GM12891 (cell line): ENCODE results near the gene STYXL1.
"Not testable (repeated sequence)": the region's sequence is repeated elsewhere in the genome, so short reads cannot be mapped to it uniquely, and the experiment has no call there.

Experiments
- DNase-seq: peaks from one replicate; pipeline ENCODE4 v3.0.0; 2011; ENCODE audit warnings: low spot score; ENCODE audit not compliant: insufficient read length
- FAIRE-seq: peaks from 2 replicates; lab custom pipeline; 2011; peaks lifted over from hg19 to GRCh38; lab: Jason Lieb, UNC
- PAX5 ChIP-seq: IDR thresholded peaks from 2 replicates; pipeline ENCODE4 v1.6.1; 2011; ENCODE audit warnings: low read length, moderate library complexity, mild to moderate bottlenecking; ENCODE audit not compliant: insufficient read depth, severe bottlenecking
- POLR2A ChIP-seq: IDR thresholded peaks from 2 replicates; pipeline ENCODE4 v1.6.1; 2011; ENCODE audit warnings: low read depth, low read length, control low read depth
- POLR2AphosphoS5 ChIP-seq: IDR thresholded peaks from 2 replicates; pipeline ENCODE4 v1.6.1; 2011; ENCODE audit warnings: low read depth, low read length, control low read depth
- POU2F2 ChIP-seq: IDR thresholded peaks from 2 replicates; pipeline ENCODE4 v1.6.1; 2011; ENCODE audit warnings: low read depth, mild to moderate bottlenecking, control low read depth, low read length, moderate library complexity
- SPI1 ChIP-seq: IDR thresholded peaks from 2 replicates; pipeline ENCODE4 v1.6.1; 2011; ENCODE audit warnings: low read depth, low read length, control low read depth
- TAF1 ChIP-seq: IDR thresholded peaks from 2 replicates; pipeline ENCODE4 v1.6.1; 2011; ENCODE audit warnings: low read depth, low read length, control low read depth

Gene STYXL1

GRCh38 chr7:76056241-76056640 is 8.4 kb upstream of the STYXL1 start:
- no peak for TF ChIP-seq SPI1
- TF ChIP-seq POU2F2 = no peak
- FAIRE-seq = no peak
- DNase-seq = no peak

GRCh38 chr7:76054123-76055120 is 6.6 kb upstream of the STYXL1 start:
- no peak for DNase-seq
- no peak for TF ChIP-seq POU2F2
- no peak for TF ChIP-seq PAX5
- no peak for TF ChIP-seq POLR2AphosphoS5
- no peak for TF ChIP-seq SPI1
- no peak for TF ChIP-seq TAF1
- TF ChIP-seq POLR2A = no peak

GRCh38 chr7:76053461-76053860 is 5.7 kb upstream of the STYXL1 start:
- FAIRE-seq (no peak), DNase-seq (no peak)
- TF ChIP-seq TAF1 (no peak), SPI1 (no peak), POU2F2 (no peak), POLR2AphosphoS5 (peak; percentile 36; the same call in 1 of the 2 replicates)

More at GRCh38 chr7:76054123-76055120, 6.6 kb upstream of the STYXL1 start:
- no peak for FAIRE-seq

GRCh38 chr7:76052681-76053080 is 4.9 kb upstream of the STYXL1 start:
- not testable (repeated sequence) for FAIRE-seq, DNase-seq

GRCh38 chr7:76051840-76052239 is 4.0 kb upstream of the STYXL1 start:
- no peak for DNase-seq
- no peak for FAIRE-seq
- TF ChIP-seq SPI1 = no peak
- TF ChIP-seq POU2F2 = no peak
- no peak for TF ChIP-seq POLR2AphosphoS5
- TF ChIP-seq TAF1 = no peak
- no peak for TF ChIP-seq POLR2A
- TF ChIP-seq PAX5 = no peak

GRCh38 chr7:76050545-76050944 is 2.7 kb upstream of the STYXL1 start:
- TF ChIP-seq TAF1 (no peak), POU2F2 (no peak), SPI1 (no peak), POLR2AphosphoS5 (no peak), POLR2A (no peak), PAX5 (no peak)
- no peak for FAIRE-seq
- DNase-seq = no peak

GRCh38 chr7:76049295-76049694 is 1.5 kb upstream of the STYXL1 start:
- DNase-seq (no peak), FAIRE-seq (no peak)
- TF ChIP-seq POLR2A (peak; percentile 21; the same call in 1 of the 2 replicates), POLR2AphosphoS5 (peak; percentile 37; the same call in 1 of the 2 replicates), PAX5 (no peak)

- FAIRE-seq = no peak
- TF ChIP-seq SPI1 = no peak
- TF ChIP-seq POU2F2 = no peak
- TF ChIP-seq POLR2A = no peak
- TF ChIP-seq TAF1 = no peak
- TF ChIP-seq POLR2AphosphoS5 = no peak
- TF ChIP-seq PAX5 = no peak
- DNase-seq = peak; percentile 62
Measured at GRCh38 chr7:76048668-76048988, 828 bp upstream of the STYXL1 start.

GRCh38 chr7:76047305-76047810 is 442 bp downstream of the STYXL1 start:
- peak; percentile 55 for FAIRE-seq
- TF ChIP-seq PAX5 = no peak
- no peak for TF ChIP-seq TAF1
- TF ChIP-seq SPI1 = no peak
- TF ChIP-seq POLR2A = no peak
- TF ChIP-seq POLR2AphosphoS5 = no peak
- TF ChIP-seq POU2F2 = no peak
- DNase-seq = peak; percentile 39

GRCh38 chr7:76044375-76044865 is 3.4 kb downstream of the STYXL1 start:
- no peak for DNase-seq
- TF ChIP-seq POLR2AphosphoS5 (no peak), SPI1 (no peak), PAX5 (no peak), POU2F2 (no peak), TAF1 (no peak), POLR2A (no peak)
- no peak for FAIRE-seq

GRCh38 chr7:76040126-76040525 is 7.7 kb downstream of the STYXL1 start:
- no peak for FAIRE-seq

More at GRCh38 chr7:76040126-76040525, 7.7 kb downstream of the STYXL1 start:
- DNase-seq = no peak
- TF ChIP-seq SPI1 = no peak
- no peak for TF ChIP-seq PAX5
- no peak for TF ChIP-seq TAF1
- no peak for TF ChIP-seq POU2F2
- no peak for TF ChIP-seq POLR2AphosphoS5
